Measurements from ENCODE around the gene VSIG10L. TPM values are rescaled to one million over a fixed set of nuclear protein-coding genes. Genes with fewer than 3 reads are reported as not detected.

VSIG10L gene
- total RNA-seq, 2 experiments from 2014 or later = 0.09 to 1.6 TPM

DNA sequence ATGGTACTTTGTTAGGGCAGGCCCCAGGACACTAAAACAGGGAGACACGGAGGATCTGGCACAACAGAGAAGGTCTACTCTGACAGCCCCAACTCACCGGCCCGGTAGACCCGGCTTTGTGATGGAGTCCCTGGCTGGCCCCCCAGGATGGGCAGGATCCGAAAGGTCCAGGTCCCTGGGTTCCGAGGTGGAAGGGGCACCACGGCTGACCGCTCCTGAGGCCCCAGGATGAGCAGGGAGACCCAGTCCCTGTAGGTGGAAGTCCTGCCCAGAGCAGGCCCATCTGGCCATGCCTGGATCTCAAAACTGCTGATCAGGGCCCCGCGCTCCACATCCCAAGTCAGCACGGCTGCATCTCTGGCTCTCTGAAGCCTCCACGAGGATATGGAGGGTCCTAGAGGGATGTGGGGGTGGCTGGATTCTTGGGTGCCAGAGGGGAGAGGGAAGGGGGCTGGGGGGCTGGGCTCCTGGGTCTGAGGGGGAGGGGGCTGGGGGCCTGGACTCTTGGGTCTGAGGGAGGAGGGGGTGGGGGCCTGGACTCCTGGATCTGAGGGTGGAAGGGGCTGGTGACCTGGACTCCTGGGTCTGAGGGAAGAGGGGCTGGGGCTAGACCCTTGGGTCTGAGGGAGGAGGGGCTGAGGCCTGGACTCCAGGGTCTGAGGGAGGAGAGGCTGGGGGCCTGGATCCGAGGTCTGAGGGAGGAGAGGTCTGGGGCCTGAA, 4.6 kb downstream of the VSIG10L start:
- Histone ChIP-seq H3K79me2 (ENCODE audit: insufficient read depth, low read depth, low read length) (no peaks in the 10 kb centered on the region), H3K9me3 (ENCODE audit: low read length) (no peaks in the 10 kb centered on the region), H3K9me2 (ENCODE audit: insufficient read depth, low read length) (no peaks in the 10 kb centered on the region), H3K4me1 (ENCODE audit: insufficient read depth, low read length, poor library complexity, severe bottlenecking) (peaks cover 10% of the 10 kb centered on the region), H2AFZ (ENCODE audit: low read length) (no peak overlapping the region), H3K4me3 (ENCODE audit: low read depth, low read length, poor library complexity, severe bottlenecking) (no peak overlapping the region), H3K4me2 (ENCODE audit: low read length) (no peak overlapping the region), H4K20me1 (ENCODE audit: insufficient read depth, low read length) (no peaks in the 10 kb centered on the region), H3K36me3 (ENCODE audit: insufficient read depth, low read length) (no peaks in the 10 kb centered on the region), H3K27ac (ENCODE audit: low read depth, low read length, poor library complexity, severe bottlenecking) (no peak overlapping the region)
- TF ChIP-seq EZH2phosphoT487 (IDR thresholded peaks at IDR 0.05; ENCODE audit: borderline replicate concordance, low read depth, low read length) = no peak
- TF ChIP-seq, protein P1, sequence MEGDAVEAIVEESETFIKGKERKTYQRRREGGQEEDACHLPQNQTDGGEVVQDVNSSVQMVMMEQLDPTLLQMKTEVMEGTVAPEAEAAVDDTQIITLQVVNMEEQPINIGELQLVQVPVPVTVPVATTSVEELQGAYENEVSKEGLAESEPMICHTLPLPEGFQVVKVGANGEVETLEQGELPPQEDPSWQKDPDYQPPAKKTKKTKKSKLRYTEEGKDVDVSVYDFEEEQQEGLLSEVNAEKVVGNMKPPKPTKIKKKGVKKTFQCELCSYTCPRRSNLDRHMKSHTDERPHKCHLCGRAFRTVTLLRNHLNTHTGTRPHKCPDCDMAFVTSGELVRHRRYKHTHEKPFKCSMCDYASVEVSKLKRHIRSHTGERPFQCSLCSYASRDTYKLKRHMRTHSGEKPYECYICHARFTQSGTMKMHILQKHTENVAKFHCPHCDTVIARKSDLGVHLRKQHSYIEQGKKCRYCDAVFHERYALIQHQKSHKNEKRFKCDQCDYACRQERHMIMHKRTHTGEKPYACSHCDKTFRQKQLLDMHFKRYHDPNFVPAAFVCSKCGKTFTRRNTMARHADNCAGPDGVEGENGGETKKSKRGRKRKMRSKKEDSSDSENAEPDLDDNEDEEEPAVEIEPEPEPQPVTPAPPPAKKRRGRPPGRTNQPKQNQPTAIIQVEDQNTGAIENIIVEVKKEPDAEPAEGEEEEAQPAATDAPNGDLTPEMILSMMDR (conservative IDR thresholded peaks at IDR 0.05; ENCODE audit: low read length) = no peak
- BruUV-seq (replicated peaks) = no TSS peak
- ChIA-PET POLR2A (no interaction called here), CTCF (ENCODE audit: unreplicated experiment) (no interaction called here)
- no peak for DNase-seq (ENCODE audit: low spot score)
- intact Hi-C loops (cut with micrococcal nuclease; ENCODE audit: unreplicated experiment) = loop anchor here (10.0 kb wide), 1 partner anchor 318 kb away; no protein-coding TSS in a partner anchor

DNA sequence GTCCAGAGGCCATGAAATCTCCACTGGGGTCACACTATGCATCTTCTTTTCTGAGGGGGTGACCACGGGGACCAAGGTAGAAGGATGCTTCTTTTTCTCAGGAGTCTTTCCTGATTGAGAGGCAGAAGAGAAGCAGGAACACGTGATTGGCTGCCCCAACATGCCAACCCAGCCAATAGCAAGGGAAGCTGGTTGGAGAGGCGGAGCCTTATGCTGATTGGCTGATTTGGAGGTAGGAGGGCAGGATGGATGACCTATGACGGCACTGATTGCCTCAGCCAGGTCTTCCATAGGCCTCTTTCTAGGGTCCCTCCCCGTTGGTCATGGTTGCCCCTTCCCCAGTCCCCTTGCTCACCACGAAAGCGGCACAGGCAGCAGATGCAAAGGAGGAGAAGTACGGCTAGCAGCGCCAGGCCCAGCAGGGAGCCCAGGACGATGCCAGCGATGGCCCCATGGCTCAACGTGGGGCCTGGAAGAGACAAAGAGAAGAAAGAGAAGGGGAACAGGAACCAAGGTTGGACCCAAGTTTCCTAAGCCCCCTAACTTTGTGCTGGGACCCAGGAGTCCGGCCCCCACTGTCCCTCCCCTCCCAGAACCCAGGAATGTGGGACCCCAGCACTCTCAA, 8.0 kb downstream of the VSIG10L start:
- DNase-seq (ENCODE audit: low spot score) = peak; percentile 45
- ChIA-PET POLR2A (no interaction called here), CTCF (ENCODE audit: unreplicated experiment) (no interaction called here)
- Histone ChIP-seq H3K4me2 (ENCODE audit: low read length) (no peak overlapping the region), H3K27ac (ENCODE audit: low read depth, low read length, poor library complexity, severe bottlenecking) (no peak overlapping the region), H3K36me3 (ENCODE audit: insufficient read depth, low read length) (no peaks in the 10 kb centered on the region), H2AFZ (ENCODE audit: low read length) (peak overlapping the region; percentile 51; the same call in 1 of the 2 replicates), H3K79me2 (ENCODE audit: insufficient read depth, low read depth, low read length) (no peaks in the 10 kb centered on the region), H3K9me2 (ENCODE audit: insufficient read depth, low read length) (no peaks in the 10 kb centered on the region), H4K20me1 (ENCODE audit: insufficient read depth, low read length) (no peaks in the 10 kb centered on the region), H3K9me3 (ENCODE audit: low read length) (no peaks in the 10 kb centered on the region), H3K4me1 (ENCODE audit: insufficient read depth, low read length, poor library complexity, severe bottlenecking) (peaks cover 4% of the 10 kb centered on the region), H3K4me3 (ENCODE audit: low read depth, low read length, poor library complexity, severe bottlenecking) (no peak overlapping the region)
- no TSS peak for BruUV-seq (replicated peaks)
- no peak for TF ChIP-seq EZH2phosphoT487 (IDR thresholded peaks at IDR 0.05; ENCODE audit: borderline replicate concordance, low read depth, low read length)
- TF ChIP-seq, protein P1 (conservative IDR thresholded peaks at IDR 0.05; ENCODE audit: low read length) = no peak
- intact Hi-C loops (cut with micrococcal nuclease; ENCODE audit: unreplicated experiment) = loop anchor here (10.0 kb wide), 1 partner anchor 321 kb away; no protein-coding TSS in a partner anchor

DNA sequence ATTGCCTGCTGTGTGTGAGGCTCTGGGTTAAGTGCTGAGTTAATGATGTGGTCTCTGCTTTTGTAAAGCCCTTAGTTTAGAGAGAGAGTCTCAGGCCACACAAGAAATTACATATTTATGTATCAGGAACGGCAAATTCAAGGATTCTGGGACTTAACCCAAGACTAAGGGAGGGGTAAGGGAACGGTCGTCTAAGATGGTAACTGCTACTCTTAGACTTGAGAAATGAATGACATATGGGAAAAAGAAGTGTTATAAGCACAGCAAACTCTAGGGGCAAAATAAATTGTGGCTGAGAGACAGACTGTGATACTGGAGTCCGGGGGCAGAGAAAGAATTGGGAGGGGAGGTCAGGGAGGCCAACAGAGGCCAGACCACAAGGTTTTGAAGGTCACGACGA, 10.2 kb downstream of the VSIG10L start:
- TF ChIP-seq EZH2phosphoT487 (IDR thresholded peaks at IDR 0.05; ENCODE audit: borderline replicate concordance, low read depth, low read length) = no peak
- TF ChIP-seq, protein P1 (conservative IDR thresholded peaks at IDR 0.05; ENCODE audit: low read length) = no peak
- Histone ChIP-seq H4K20me1 (ENCODE audit: insufficient read depth, low read length) (no peaks in the 10 kb centered on the region), H3K9me3 (ENCODE audit: low read length) (no peaks in the 10 kb centered on the region), H3K27ac (ENCODE audit: low read depth, low read length, poor library complexity, severe bottlenecking) (no peak overlapping the region), H3K4me1 (ENCODE audit: insufficient read depth, low read length, poor library complexity, severe bottlenecking) (no peaks in the 10 kb centered on the region), H3K79me2 (ENCODE audit: insufficient read depth, low read depth, low read length) (no peaks in the 10 kb centered on the region), H2AFZ (ENCODE audit: low read length) (no peak overlapping the region), H3K4me2 (ENCODE audit: low read length) (no peak overlapping the region), H3K36me3 (ENCODE audit: insufficient read depth, low read length) (no peaks in the 10 kb centered on the region), H3K4me3 (ENCODE audit: low read depth, low read length, poor library complexity, severe bottlenecking) (no peak overlapping the region), H3K9me2 (ENCODE audit: insufficient read depth, low read length) (no peaks in the 10 kb centered on the region)
- intact Hi-C loops (cut with micrococcal nuclease; ENCODE audit: unreplicated experiment) = loop anchor here (10.0 kb wide), 1 partner anchor 323 kb away; no protein-coding TSS in a partner anchor
- BruUV-seq (replicated peaks) = no TSS peak
- no peak for DNase-seq (ENCODE audit: low spot score)
- ChIA-PET CTCF (ENCODE audit: unreplicated experiment) (no interaction called here), POLR2A (no interaction called here)
